ENCODE data around the gene SPTBN2.

SPTBN2 gene

GRCh38 chr11:66696146-66696545, 32.9 kb downstream of the SPTBN2 start:
- Histone ChIP-seq H3K27me3 (ENCODE audit: control insufficient read depth, insufficient read depth, low read length) (no peaks in the 10 kb centered on the region), H3K4me3 (ENCODE audit: low read length) (no peak overlapping the region), H3K9me3 (ENCODE audit: control insufficient read depth, low read length) (no peaks in the 10 kb centered on the region), H3K4me1 (ENCODE audit: control insufficient read depth, insufficient read depth, low read length) (no peaks in the 10 kb centered on the region), H3K9ac (ENCODE audit: low read length) (no peak overlapping the region), H3K36me3 (ENCODE audit: control insufficient read depth, insufficient read depth, low read length) (no peaks in the 10 kb centered on the region)

GRCh38 chr11:66694732-66695207, 34.2 kb downstream of the SPTBN2 start:
- H3K36me3 ChIP-seq (ENCODE audit: control insufficient read depth, insufficient read depth, low read length): no peaks in the 10 kb centered on the region
- no peak overlapping the region for H3K9ac ChIP-seq (ENCODE audit: low read length)
- no peak overlapping the region for H3K4me3 ChIP-seq (ENCODE audit: low read length)

DNA sequence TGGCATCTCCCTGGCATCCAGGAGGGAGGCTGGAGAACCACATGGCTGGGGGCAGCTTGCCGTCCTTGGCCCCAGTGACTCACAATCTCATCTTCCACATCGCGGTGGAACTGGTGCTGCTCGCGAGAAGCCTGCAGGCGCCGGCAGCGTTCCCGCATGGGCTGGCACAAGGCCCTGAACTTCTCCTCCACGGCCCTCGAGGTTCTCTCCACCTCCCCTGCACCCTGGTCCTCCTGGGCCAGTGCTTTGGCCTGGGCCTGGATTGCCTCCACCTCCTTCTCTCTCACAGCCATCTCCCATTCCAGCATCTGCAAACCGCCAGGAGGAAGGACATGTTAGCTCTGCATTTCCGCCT, 35.0 kb downstream of the SPTBN2 start:
- H3K9me3 ChIP-seq (ENCODE audit: control insufficient read depth, low read length): no peaks in the 10 kb centered on the region
- H3K4me3 ChIP-seq (ENCODE audit: low read length): no peak overlapping the region
- no peak overlapping the region for H3K9ac ChIP-seq (ENCODE audit: low read length)
- no peaks in the 10 kb centered on the region for H3K36me3 ChIP-seq (ENCODE audit: control insufficient read depth, insufficient read depth, low read length)
- no peaks in the 10 kb centered on the region for H3K4me1 ChIP-seq (ENCODE audit: control insufficient read depth, insufficient read depth, low read length)
- no peaks in the 10 kb centered on the region for H3K27me3 ChIP-seq (ENCODE audit: control insufficient read depth, insufficient read depth, low read length)

More at GRCh38 chr11:66694732-66695207, 34.2 kb downstream of the SPTBN2 start:
- H3K27me3 ChIP-seq (ENCODE audit: control insufficient read depth, insufficient read depth, low read length): no peaks in the 10 kb centered on the region
- H3K4me1 ChIP-seq (ENCODE audit: control insufficient read depth, insufficient read depth, low read length): no peaks in the 10 kb centered on the region
- no peaks in the 10 kb centered on the region for H3K9me3 ChIP-seq (ENCODE audit: control insufficient read depth, low read length)

DNA sequence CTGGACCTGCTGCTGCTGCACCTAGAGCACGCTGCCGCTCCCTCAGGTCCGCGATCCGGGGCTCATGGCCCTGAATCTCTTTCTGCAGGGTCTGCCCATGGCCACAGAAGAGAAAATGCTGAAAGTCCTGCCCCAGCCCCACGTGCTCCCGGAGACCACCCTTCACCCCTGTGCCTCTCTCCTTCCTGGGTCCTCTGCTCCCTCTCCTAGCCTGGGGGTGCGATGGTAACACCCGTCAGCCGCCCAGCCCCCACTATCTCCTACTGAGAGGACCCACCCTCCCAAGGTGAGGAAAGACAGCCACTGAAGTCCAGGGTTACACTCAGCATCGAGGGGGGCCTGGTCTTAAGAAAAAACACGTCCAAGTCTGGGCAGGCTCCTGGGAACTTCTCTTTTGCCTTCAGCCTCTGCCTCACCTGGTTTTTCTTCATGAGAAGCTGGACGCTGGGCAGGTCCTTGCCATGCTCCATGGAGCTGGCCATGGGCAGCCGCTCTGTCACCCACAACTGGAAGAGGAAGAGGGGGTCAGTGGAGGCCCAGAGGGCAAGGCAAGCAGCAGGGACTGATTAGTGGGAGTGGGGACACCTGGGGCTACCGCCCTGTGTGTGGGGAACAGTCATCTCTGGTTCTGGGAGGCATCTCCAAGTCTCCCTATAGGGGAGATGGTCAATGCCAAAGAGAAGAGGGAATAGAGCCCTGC, 35.5 kb downstream of the SPTBN2 start:
- Histone ChIP-seq H3K27me3 (ENCODE audit: control insufficient read depth, insufficient read depth, low read length) (no peaks in the 10 kb centered on the region), H3K36me3 (ENCODE audit: control insufficient read depth, insufficient read depth, low read length) (no peaks in the 10 kb centered on the region), H3K9me3 (ENCODE audit: control insufficient read depth, low read length) (no peaks in the 10 kb centered on the region), H3K4me1 (ENCODE audit: control insufficient read depth, insufficient read depth, low read length) (no peaks in the 10 kb centered on the region), H3K4me3 (ENCODE audit: low read length) (no peak overlapping the region), H3K9ac (ENCODE audit: low read length) (no peak overlapping the region)

DNA sequence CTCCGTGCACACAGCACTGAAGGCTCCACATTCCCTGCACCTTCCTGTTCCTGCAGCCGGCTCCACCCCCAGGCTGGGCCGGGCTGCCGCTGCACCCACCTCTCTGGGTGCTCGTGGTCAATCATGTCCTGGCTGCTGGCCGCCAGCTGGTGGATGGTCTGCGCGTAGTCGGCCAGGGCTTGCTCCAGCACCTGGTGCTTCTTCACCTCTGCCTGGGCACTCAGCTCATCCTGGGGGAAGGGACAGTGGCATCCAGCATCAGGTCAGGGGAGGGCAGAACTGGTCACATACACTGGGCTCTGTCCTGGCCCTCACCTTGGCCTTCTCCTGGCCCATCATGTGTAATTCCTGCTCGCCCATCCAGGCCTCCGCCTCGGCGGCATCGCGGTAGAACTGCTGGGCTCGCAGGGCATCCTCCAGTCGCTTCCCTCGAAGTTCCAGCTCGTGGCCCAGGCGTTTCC, 36.1 kb downstream of the SPTBN2 start:
- no peaks in the 10 kb centered on the region for H3K27me3 ChIP-seq (ENCODE audit: control insufficient read depth, insufficient read depth, low read length)
- no peak overlapping the region for H3K4me3 ChIP-seq (ENCODE audit: low read length)
- no peaks in the 10 kb centered on the region for H3K36me3 ChIP-seq (ENCODE audit: control insufficient read depth, insufficient read depth, low read length)
- no peaks in the 10 kb centered on the region for H3K9me3 ChIP-seq (ENCODE audit: control insufficient read depth, low read length)
- H3K4me1 ChIP-seq (ENCODE audit: control insufficient read depth, insufficient read depth, low read length): no peaks in the 10 kb centered on the region
- H3K9ac ChIP-seq (ENCODE audit: low read length): no peak overlapping the region

GRCh38 chr11:66692446-66692845, 36.6 kb downstream of the SPTBN2 start:
- Histone ChIP-seq H3K27me3 (ENCODE audit: control insufficient read depth, insufficient read depth, low read length) (no peaks in the 10 kb centered on the region), H3K9ac (ENCODE audit: low read length) (no peak overlapping the region), H3K4me3 (ENCODE audit: low read length) (no peak overlapping the region), H3K9me3 (ENCODE audit: control insufficient read depth, low read length) (no peaks in the 10 kb centered on the region), H3K36me3 (ENCODE audit: control insufficient read depth, insufficient read depth, low read length) (no peaks in the 10 kb centered on the region), H3K4me1 (ENCODE audit: control insufficient read depth, insufficient read depth, low read length) (no peaks in the 10 kb centered on the region)

- Histone ChIP-seq H3K4me1 (ENCODE audit: control insufficient read depth, insufficient read depth, low read length) (no peaks in the 10 kb centered on the region), H3K36me3 (ENCODE audit: control insufficient read depth, insufficient read depth, low read length) (no peaks in the 10 kb centered on the region), H3K4me3 (ENCODE audit: low read length) (no peak overlapping the region), H3K27me3 (ENCODE audit: control insufficient read depth, insufficient read depth, low read length) (no peaks in the 10 kb centered on the region), H3K9ac (ENCODE audit: low read length) (no peak overlapping the region), H3K9me3 (ENCODE audit: control insufficient read depth, low read length) (no peaks in the 10 kb centered on the region)
Measured at GRCh38 chr11:66691311-66691980, 37.6 kb downstream of the SPTBN2 start.

- H3K36me3 ChIP-seq (ENCODE audit: control insufficient read depth, insufficient read depth, low read length): no peaks in the 10 kb centered on the region
- H3K9ac ChIP-seq (ENCODE audit: low read length): no peak overlapping the region
- H3K4me3 ChIP-seq (ENCODE audit: low read length): no peak overlapping the region
- H3K27me3 ChIP-seq (ENCODE audit: control insufficient read depth, insufficient read depth, low read length): no peaks in the 10 kb centered on the region
- no peaks in the 10 kb centered on the region for H3K4me1 ChIP-seq (ENCODE audit: control insufficient read depth, insufficient read depth, low read length)
- H3K9me3 ChIP-seq (ENCODE audit: control insufficient read depth, low read length): no peaks in the 10 kb centered on the region
Measured at GRCh38 chr11:66689661-66690590, 39.1 kb downstream of the SPTBN2 start.

DNA sequence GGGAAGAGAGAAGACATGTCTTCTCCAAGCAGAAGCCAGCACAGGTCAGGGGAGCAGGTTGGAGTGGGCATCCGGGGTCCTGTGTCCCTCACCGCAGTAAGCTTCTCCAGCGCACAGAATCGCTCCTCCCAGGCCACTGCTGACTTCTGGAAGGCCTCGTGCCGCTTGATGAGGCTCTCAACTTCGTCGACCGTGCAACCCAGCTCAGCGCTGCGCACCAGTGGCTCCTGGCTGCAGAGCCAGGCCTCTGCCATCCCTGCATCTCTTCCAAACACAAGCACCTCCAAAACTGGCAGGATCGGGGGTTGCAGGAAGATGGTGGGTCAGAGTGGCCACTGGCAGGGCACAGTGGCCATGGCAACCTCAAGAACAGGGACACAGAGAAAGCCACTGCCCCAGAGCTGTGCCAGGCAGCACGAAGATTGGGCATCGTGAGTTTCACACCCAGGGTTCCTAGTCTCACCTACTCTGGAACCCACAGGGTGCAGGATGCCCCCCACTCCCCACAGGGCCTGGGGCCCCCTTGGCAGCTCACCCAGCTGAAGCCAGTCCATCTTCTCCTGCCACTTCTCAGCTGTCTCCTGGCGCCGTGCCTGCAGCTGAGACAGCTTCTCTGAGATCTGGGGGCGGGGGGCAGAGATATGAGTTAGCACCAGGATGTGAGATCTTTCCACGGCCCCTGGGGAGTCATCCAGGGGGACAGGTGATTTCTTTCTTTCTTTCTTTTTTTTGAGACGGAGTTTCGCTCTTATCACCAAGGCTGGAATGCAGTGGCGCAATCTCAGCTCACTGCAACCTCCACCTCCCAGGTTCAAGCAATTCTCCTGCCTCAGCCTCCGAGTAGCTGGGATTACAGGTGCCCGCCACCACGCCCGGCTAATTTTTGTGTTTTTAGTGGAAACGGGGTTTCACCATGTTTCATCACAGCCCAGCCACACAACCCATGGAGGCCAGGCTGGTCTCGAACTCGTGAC, 40.2 kb downstream of the SPTBN2 start:
- no peaks in the 10 kb centered on the region for H3K9me3 ChIP-seq (ENCODE audit: control insufficient read depth, low read length)
- no peaks in the 10 kb centered on the region for H3K4me1 ChIP-seq (ENCODE audit: control insufficient read depth, insufficient read depth, low read length)
- no peak overlapping the region for H3K4me3 ChIP-seq (ENCODE audit: low read length)
- H3K36me3 ChIP-seq (ENCODE audit: control insufficient read depth, insufficient read depth, low read length): no peaks in the 10 kb centered on the region
- H3K9ac ChIP-seq (ENCODE audit: low read length): no peak overlapping the region
- no peaks in the 10 kb centered on the region for H3K27me3 ChIP-seq (ENCODE audit: control insufficient read depth, insufficient read depth, low read length)

- no peak overlapping the region for H3K9ac ChIP-seq (ENCODE audit: low read length)
- H3K4me1 ChIP-seq (ENCODE audit: control insufficient read depth, insufficient read depth, low read length): no peaks in the 10 kb centered on the region
- H3K27me3 ChIP-seq (ENCODE audit: control insufficient read depth, insufficient read depth, low read length): no peaks in the 10 kb centered on the region
- H3K36me3 ChIP-seq (ENCODE audit: control insufficient read depth, insufficient read depth, low read length): no peaks in the 10 kb centered on the region
- no peak overlapping the region for H3K4me3 ChIP-seq (ENCODE audit: low read length)
- no peaks in the 10 kb centered on the region for H3K9me3 ChIP-seq (ENCODE audit: control insufficient read depth, low read length)
Measured at GRCh38 chr11:66687831-66688281, 41.2 kb downstream of the SPTBN2 start.
